PFSK-1 (cell line): ENCODE results near the gene ADAMTS7.

Experiments used
- FOXP2 ChIP-seq: optimal IDR thresholded peaks from 2 replicates; pipeline ENCODE3; 2011; ENCODE audit warnings: borderline replicate concordance, control low read depth, inconsistent platforms; ENCODE audit not compliant: insufficient read depth; ENCODE audit errors: extremely low read length, extremely low read depth
- POLR2AphosphoS5 ChIP-seq: IDR thresholded peaks from 2 replicates; pipeline ENCODE4 v1.6.1; 2012; ENCODE audit warnings: low read depth, mild to moderate bottlenecking, control low read depth, low read length, moderate library complexity
- SIN3A ChIP-seq: IDR thresholded peaks from 2 replicates; pipeline ENCODE4 v1.6.1; 2012; ENCODE audit warnings: mild to moderate bottlenecking, low read length, moderate library complexity, borderline replicate concordance; ENCODE audit not compliant: insufficient read depth
- TAF1 ChIP-seq: IDR thresholded peaks from 2 replicates; pipeline ENCODE4 v1.6.1; 2012; ENCODE audit warnings: low read length, control low read depth, borderline replicate concordance; ENCODE audit not compliant: insufficient read depth
- TF ChIP-seq, protein P1 (sequence below), 2 experiments: IDR thresholded peaks; 2 replicates each; pipeline versions ENCODE4 v1.6.1 to v1.8.0; 2011 to 2012; ENCODE audit warnings: low read depth in 2 of 2, low read length in 2 of 2, control low read depth in 1 of 2, inconsistent platforms in 1 of 2, mild to moderate bottlenecking in 1 of 2, moderate library complexity in 1 of 2; ENCODE audit not compliant: insufficient read depth in 1 of 2

DNA sequence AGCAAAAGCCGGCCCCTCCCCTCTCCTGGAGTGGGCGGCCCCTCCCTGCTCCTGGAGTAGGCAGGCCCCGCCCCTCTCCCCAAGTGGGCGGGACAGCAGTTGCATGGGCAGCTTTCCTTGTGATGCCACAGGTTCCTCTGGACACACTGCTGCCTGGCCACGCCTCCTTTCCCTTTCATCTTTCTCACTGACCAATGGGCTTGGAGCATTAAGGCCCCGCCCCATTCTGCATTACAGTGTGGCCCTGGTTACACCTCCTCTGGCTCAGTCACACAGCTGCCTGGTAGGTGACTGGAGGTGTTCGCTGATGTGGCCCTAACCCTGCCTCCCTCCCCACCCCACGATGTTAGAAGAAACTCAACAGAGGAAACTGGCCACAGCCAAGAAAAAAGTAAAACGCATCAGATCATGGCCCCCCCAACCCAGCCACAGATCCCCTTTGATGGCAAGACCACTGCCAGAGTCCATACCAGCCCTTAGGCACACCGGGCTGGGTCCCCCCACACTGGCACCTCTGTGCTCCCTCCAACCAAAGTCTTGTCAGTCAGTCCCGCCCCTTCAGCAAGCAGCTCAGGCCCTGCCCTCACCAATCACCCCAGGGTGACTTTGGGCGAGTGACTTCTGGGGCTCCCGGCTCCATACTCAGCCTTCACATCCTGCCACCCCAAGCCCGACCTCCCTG, 84.3 kb downstream of the ADAMTS7 start:
- no peak for TF ChIP-seq TAF1
- no peak for TF ChIP-seq POLR2AphosphoS5
- TF ChIP-seq, protein P1, sequence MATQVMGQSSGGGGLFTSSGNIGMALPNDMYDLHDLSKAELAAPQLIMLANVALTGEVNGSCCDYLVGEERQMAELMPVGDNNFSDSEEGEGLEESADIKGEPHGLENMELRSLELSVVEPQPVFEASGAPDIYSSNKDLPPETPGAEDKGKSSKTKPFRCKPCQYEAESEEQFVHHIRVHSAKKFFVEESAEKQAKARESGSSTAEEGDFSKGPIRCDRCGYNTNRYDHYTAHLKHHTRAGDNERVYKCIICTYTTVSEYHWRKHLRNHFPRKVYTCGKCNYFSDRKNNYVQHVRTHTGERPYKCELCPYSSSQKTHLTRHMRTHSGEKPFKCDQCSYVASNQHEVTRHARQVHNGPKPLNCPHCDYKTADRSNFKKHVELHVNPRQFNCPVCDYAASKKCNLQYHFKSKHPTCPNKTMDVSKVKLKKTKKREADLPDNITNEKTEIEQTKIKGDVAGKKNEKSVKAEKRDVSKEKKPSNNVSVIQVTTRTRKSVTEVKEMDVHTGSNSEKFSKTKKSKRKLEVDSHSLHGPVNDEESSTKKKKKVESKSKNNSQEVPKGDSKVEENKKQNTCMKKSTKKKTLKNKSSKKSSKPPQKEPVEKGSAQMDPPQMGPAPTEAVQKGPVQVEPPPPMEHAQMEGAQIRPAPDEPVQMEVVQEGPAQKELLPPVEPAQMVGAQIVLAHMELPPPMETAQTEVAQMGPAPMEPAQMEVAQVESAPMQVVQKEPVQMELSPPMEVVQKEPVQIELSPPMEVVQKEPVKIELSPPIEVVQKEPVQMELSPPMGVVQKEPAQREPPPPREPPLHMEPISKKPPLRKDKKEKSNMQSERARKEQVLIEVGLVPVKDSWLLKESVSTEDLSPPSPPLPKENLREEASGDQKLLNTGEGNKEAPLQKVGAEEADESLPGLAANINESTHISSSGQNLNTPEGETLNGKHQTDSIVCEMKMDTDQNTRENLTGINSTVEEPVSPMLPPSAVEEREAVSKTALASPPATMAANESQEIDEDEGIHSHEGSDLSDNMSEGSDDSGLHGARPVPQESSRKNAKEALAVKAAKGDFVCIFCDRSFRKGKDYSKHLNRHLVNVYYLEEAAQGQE (IDR thresholded peaks at IDR 0.05; ENCODE audit: insufficient read depth in 1 of 2, low read depth in 2 of 2, low read length in 2 of 2), result no peak
- no peak for TF ChIP-seq SIN3A
- TF ChIP-seq FOXP2, result no peak
